ENCODE measurements around the gene PIP4K2C.
A peak's percentile ranks its signal among the peaks of the same experiment; 100 is the strongest.
"Not testable (repeated sequence)": the region's sequence is repeated elsewhere in the genome, so short reads cannot be mapped to it uniquely, and the experiment has no call there.

PIP4K2C gene

GRCh38 chr12:57560516-57560915 is 30.5 kb upstream of the PIP4K2C start:
- no peak for DNase-seq (ENCODE audit: low read depth)

- DNase-seq (ENCODE audit: low read depth), result not testable (repeated sequence)
Observed at GRCh38 chr12:57561117-57561516, 29.9 kb upstream of the PIP4K2C start.

- no peak for DNase-seq (ENCODE audit: low read depth)
Observed at GRCh38 chr12:57563358-57563757, 27.6 kb upstream of the PIP4K2C start.

- DNase-seq (ENCODE audit: low read depth), result no peak
Observed at GRCh38 chr12:57564178-57564740, 26.7 kb upstream of the PIP4K2C start.

GRCh38 chr12:57568838-57569237 is 22.2 kb upstream of the PIP4K2C start:
- DNase-seq (ENCODE audit: low read depth), result no peak

- DNase-seq (ENCODE audit: low read depth), result no peak
Observed at GRCh38 chr12:57569858-57570257, 21.1 kb upstream of the PIP4K2C start.

GRCh38 chr12:57570438-57570837 is 20.6 kb upstream of the PIP4K2C start:
- not testable (repeated sequence) for DNase-seq (ENCODE audit: low read depth)

- DNase-seq (ENCODE audit: low read depth), result no peak
Observed at GRCh38 chr12:57571926-57572762, 18.8 kb upstream of the PIP4K2C start.

- no peak for DNase-seq (ENCODE audit: low read depth)
Observed at GRCh38 chr12:57574795-57575194, 16.2 kb upstream of the PIP4K2C start.

- no peak for DNase-seq (ENCODE audit: low read depth)
Observed at GRCh38 chr12:57575771-57576612, 15.0 kb upstream of the PIP4K2C start.

- DNase-seq (ENCODE audit: low read depth), result no peak
Observed at GRCh38 chr12:57576613-57577160, 14.3 kb upstream of the PIP4K2C start.

- DNase-seq (ENCODE audit: low read depth), result no peak
Observed at GRCh38 chr12:57577981-57578758, 12.8 kb upstream of the PIP4K2C start.

- DNase-seq (ENCODE audit: low read depth), result no peak
Observed at GRCh38 chr12:57579011-57579410, 12.0 kb upstream of the PIP4K2C start.

GRCh38 chr12:57579677-57580465 is 11.1 kb upstream of the PIP4K2C start:
- no peak for DNase-seq (ENCODE audit: low read depth)

GRCh38 chr12:57580466-57580795 is 10.6 kb upstream of the PIP4K2C start:
- DNase-seq (ENCODE audit: low read depth), result no peak

- DNase-seq (ENCODE audit: low read depth), result no peak
Observed at GRCh38 chr12:57581802-57582201, 9.2 kb upstream of the PIP4K2C start.

GRCh38 chr12:57582440-57582839 is 8.6 kb upstream of the PIP4K2C start:
- no peak for DNase-seq (ENCODE audit: low read depth)

GRCh38 chr12:57583008-57583831 is 7.8 kb upstream of the PIP4K2C start:
- DNase-seq (ENCODE audit: low read depth), result peak; percentile 50

- DNase-seq (ENCODE audit: low read depth), result no peak
Observed at GRCh38 chr12:57584050-57584449, 6.9 kb upstream of the PIP4K2C start.

- DNase-seq (ENCODE audit: low read depth), result no peak
Observed at GRCh38 chr12:57584690-57585089, 6.3 kb upstream of the PIP4K2C start.

Data from stromal cell of bone marrow (primary cell).